ENCODE results near the gene WBP1L. TPM values are rescaled to one million over a fixed set of nuclear protein-coding genes. Genes with fewer than 3 reads are reported as not detected.

Gene WBP1L
- total and polyA plus RNA-seq, 2 of the 13 experiments (the other 11 are each of a cell fraction or from before 2014, with no cell fraction given) = 8.3 to 12.3 TPM

DNA sequence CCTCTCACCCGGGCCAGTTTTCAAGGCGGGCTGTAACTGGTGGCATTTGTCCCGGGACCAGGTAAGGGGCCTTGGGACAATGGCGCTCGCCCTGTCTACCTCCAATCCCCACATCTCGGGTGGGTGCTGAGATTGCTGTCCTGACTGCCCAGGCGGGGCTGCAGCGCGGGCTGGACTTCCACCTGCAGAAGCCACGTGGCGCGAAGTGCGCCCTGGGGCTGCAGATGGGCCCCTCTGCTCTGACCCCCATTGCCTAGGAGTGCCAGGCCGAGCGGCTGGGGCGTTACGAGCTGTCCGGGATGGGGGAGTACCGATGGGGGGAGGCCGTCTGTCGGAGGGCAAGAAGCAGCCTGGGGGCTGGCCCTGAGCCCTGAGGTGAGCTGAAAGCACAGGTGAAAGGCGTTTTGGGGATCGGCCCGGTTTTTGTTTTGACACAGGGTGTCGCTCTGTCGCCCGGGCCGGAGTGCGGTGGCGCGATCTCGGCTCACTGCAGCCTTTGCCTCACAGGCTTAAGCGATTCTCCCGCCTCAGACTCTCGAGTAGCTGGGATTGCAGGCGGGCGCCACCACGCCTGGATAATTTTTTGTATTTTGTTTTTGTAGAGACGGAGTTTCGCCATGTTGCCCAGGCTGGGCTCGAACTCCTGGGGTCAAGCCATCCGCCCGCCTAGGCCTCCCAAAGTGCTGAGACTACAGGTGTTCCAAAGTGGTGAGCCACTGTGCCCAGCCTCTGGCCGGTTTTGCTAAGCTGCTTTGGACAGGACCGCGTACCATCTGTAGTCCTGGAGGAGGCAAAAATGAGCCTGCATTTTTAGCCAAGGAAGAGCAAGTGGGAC is 28.9 kb upstream of the WBP1L start, which contains the start of gene SFXN2 (continued):
- no peak for TF ChIP-seq AKNA (CRISPR knock-in tag; IDR thresholded peaks at IDR 0.05; ENCODE audit: borderline replicate concordance)
- no peak for TF ChIP-seq ATAD3A (CRISPR knock-in tag; IDR thresholded peaks at IDR 0.05)
- TF ChIP-seq ONECUT2 (CRISPR knock-in tag; IDR thresholded peaks at IDR 0.05) = no peak
- no peak for TF ChIP-seq MLLT10 (CRISPR knock-in tag; IDR thresholded peaks at IDR 0.05)
- TF ChIP-seq NR2F1 (CRISPR knock-in tag; IDR thresholded peaks at IDR 0.05) = no peak
- no peak; the same call in 1 of the 2 replicates for TF ChIP-seq ZNF558 (CRISPR knock-in tag; IDR thresholded peaks at IDR 0.05; ENCODE audit: borderline replicate concordance)
- peak; percentile 65; the same call in 1 of the 2 replicates for TF ChIP-seq KLF15 (CRISPR knock-in tag; IDR thresholded peaks at IDR 0.05; ENCODE audit: borderline replicate concordance)
- TF ChIP-seq ZNF24 (IDR thresholded peaks at IDR 0.05) = no peak
- no peak for TF ChIP-seq MED8 (CRISPR knock-in tag; IDR thresholded peaks at IDR 0.05; ENCODE audit: insufficient replicate concordance)
- TF ChIP-seq ZSCAN31 (CRISPR knock-in tag; IDR thresholded peaks at IDR 0.05; ENCODE audit: low read depth) = no peak; the same call in 1 of the 2 replicates
- TF ChIP-seq, protein P1, sequence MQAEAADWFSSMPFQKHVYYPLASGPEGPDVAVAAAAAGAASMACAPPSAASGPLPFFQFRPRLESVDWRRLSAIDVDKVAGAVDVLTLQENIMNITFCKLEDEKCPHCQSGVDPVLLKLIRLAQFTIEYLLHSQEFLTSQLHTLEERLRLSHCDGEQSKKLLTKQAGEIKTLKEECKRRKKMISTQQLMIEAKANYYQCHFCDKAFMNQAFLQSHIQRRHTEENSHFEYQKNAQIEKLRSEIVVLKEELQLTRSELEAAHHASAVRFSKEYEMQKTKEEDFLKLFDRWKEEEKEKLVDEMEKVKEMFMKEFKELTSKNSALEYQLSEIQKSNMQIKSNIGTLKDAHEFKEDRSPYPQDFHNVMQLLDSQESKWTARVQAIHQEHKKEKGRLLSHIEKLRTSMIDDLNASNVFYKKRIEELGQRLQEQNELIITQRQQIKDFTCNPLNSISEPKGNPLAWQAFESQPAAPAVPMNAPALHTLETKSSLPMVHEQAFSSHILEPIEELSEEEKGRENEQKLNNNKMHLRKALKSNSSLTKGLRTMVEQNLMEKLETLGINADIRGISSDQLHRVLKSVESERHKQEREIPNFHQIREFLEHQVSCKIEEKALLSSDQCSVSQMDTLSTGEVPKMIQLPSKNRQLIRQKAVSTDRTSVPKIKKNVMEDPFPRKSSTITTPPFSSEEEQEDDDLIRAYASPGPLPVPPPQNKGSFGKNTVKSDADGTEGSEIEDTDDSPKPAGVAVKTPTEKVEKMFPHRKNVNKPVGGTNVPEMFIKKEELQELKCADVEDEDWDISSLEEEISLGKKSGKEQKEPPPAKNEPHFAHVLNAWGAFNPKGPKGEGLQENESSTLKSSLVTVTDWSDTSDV (CRISPR knock-in tag; IDR thresholded peaks at IDR 0.05) = no peak
- TF ChIP-seq ZNF709 (CRISPR knock-in tag; IDR thresholded peaks at IDR 0.05) = no peak
- TF ChIP-seq FOXJ3 (CRISPR knock-in tag; IDR thresholded peaks at IDR 0.05; ENCODE audit: borderline replicate concordance) = no peak
- TF ChIP-seq ZNF850 (CRISPR knock-in tag; conservative IDR thresholded peaks at IDR 0.05) = no peak
- TF ChIP-seq GABPA (IDR thresholded peaks at IDR 0.05; ENCODE audit: low read depth, low read length) = no peak
- no peak for TF ChIP-seq GABPA (CRISPR knock-in tag; IDR thresholded peaks at IDR 0.05; ENCODE audit: low read depth)
- TF ChIP-seq ZNF747 (CRISPR knock-in tag; IDR thresholded peaks at IDR 0.05; ENCODE audit: borderline replicate concordance) = no peak
- no peak for TF ChIP-seq HBP1 (CRISPR knock-in tag; IDR thresholded peaks at IDR 0.05; ENCODE audit: low read depth)
- TF ChIP-seq, protein P2, sequence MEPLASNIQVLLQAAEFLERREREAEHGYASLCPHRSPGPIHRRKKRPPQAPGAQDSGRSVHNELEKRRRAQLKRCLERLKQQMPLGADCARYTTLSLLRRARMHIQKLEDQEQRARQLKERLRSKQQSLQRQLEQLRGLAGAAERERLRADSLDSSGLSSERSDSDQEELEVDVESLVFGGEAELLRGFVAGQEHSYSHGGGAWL (CRISPR knock-in tag; IDR thresholded peaks at IDR 0.05) = no peak; the same call in 1 of the 2 replicates
- TF ChIP-seq HDAC1 (CRISPR knock-in tag; IDR thresholded peaks at IDR 0.05) = peak; percentile 79; the same call in 1 of the 2 replicates
